ENCODE results near the gene ARHGAP28. TPM values are rescaled to one million over a fixed set of nuclear protein-coding genes. Genes with fewer than 3 reads are reported as not detected.

Gene ARHGAP28
- total and polyA plus RNA-seq, 10 of the 15 experiments (the other 5 are each of a cell fraction or from before 2014, with no cell fraction given) = not detected

DNA sequence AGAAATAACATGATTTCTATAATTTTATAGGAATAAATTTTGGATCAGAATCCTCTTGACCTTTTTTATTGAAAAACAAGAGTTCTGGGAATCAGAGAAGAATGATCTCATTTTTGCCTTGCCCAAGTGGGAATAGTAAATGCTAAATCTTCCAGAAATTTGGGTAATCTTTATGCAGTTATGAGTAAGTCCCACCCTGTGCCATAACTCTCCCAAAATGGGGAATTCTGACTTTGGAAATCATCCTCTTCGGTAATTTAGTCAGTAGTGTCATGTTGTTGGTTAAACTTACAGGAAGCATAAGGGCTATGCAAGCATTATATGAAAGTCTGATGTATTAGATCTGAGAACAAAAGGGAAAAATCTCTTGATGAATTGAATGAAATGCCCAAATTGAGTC is 20.6 kb upstream of the ARHGAP28 start:
- no peaks in the 10 kb centered on the region for H4K20me1 ChIP-seq (ENCODE audit: control insufficient read depth, insufficient read depth)
- H3K4me3 ChIP-seq = no peak overlapping the region
- no peak overlapping the region for H2AFZ ChIP-seq (ENCODE audit: control insufficient read depth, low read depth, low read length)
- no peaks in the 10 kb centered on the region for H3K27me3 ChIP-seq (replicated peaks in 1 of 2; ENCODE audit: control insufficient read depth in 2 of 2, insufficient read depth in 2 of 2, low read length in 1 of 2)
- no peak for TF ChIP-seq RBBP5 (conservative IDR thresholded peaks at IDR 0.05)
- no peak for TF ChIP-seq TCF3 (IDR thresholded peaks at IDR 0.05; ENCODE audit: borderline replicate concordance, insufficient read depth, low read depth, low read length)
- TF ChIP-seq, protein P1, sequence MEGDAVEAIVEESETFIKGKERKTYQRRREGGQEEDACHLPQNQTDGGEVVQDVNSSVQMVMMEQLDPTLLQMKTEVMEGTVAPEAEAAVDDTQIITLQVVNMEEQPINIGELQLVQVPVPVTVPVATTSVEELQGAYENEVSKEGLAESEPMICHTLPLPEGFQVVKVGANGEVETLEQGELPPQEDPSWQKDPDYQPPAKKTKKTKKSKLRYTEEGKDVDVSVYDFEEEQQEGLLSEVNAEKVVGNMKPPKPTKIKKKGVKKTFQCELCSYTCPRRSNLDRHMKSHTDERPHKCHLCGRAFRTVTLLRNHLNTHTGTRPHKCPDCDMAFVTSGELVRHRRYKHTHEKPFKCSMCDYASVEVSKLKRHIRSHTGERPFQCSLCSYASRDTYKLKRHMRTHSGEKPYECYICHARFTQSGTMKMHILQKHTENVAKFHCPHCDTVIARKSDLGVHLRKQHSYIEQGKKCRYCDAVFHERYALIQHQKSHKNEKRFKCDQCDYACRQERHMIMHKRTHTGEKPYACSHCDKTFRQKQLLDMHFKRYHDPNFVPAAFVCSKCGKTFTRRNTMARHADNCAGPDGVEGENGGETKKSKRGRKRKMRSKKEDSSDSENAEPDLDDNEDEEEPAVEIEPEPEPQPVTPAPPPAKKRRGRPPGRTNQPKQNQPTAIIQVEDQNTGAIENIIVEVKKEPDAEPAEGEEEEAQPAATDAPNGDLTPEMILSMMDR (IDR thresholded peaks at IDR 0.05 in 2 of 3, conservative IDR thresholded peaks at IDR 0.05 in 1 of 3; ENCODE audit: control insufficient read depth in 2 of 3, extremely low read depth in 1 of 3, insufficient read depth in 1 of 3, low read depth in 3 of 3, low read length in 3 of 3) = no peak
- TF ChIP-seq NFIC (IDR thresholded peaks at IDR 0.05; ENCODE audit: low read depth, low read length) = no peak
- TF ChIP-seq, protein P2, sequence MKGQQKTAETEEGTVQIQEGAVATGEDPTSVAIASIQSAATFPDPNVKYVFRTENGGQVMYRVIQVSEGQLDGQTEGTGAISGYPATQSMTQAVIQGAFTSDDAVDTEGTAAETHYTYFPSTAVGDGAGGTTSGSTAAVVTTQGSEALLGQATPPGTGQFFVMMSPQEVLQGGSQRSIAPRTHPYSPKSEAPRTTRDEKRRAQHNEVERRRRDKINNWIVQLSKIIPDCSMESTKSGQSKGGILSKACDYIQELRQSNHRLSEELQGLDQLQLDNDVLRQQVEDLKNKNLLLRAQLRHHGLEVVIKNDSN (IDR thresholded peaks at IDR 0.05; ENCODE audit: borderline replicate concordance, extremely low read length, insufficient read depth, low read depth, low read length) = no peak
- TF ChIP-seq, protein P3, sequence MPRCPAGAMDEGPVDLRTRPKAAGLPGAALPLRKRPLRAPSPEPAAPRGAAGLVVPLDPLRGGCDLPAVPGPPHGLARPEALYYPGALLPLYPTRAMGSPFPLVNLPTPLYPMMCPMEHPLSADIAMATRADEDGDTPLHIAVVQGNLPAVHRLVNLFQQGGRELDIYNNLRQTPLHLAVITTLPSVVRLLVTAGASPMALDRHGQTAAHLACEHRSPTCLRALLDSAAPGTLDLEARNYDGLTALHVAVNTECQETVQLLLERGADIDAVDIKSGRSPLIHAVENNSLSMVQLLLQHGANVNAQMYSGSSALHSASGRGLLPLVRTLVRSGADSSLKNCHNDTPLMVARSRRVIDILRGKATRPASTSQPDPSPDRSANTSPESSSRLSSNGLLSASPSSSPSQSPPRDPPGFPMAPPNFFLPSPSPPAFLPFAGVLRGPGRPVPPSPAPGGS (IDR thresholded peaks at IDR 0.05; ENCODE audit: borderline replicate concordance, insufficient read depth, low read depth, low read length, poor library complexity, severe bottlenecking) = no peak
- TF ChIP-seq, protein P4, sequence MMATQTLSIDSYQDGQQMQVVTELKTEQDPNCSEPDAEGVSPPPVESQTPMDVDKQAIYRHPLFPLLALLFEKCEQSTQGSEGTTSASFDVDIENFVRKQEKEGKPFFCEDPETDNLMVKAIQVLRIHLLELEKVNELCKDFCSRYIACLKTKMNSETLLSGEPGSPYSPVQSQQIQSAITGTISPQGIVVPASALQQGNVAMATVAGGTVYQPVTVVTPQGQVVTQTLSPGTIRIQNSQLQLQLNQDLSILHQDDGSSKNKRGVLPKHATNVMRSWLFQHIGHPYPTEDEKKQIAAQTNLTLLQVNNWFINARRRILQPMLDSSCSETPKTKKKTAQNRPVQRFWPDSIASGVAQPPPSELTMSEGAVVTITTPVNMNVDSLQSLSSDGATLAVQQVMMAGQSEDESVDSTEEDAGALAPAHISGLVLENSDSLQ (IDR thresholded peaks at IDR 0.05) = no peak
- TF ChIP-seq, protein P5, sequence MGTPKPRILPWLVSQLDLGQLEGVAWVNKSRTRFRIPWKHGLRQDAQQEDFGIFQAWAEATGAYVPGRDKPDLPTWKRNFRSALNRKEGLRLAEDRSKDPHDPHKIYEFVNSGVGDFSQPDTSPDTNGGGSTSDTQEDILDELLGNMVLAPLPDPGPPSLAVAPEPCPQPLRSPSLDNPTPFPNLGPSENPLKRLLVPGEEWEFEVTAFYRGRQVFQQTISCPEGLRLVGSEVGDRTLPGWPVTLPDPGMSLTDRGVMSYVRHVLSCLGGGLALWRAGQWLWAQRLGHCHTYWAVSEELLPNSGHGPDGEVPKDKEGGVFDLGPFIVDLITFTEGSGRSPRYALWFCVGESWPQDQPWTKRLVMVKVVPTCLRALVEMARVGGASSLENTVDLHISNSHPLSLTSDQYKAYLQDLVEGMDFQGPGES (IDR thresholded peaks at IDR 0.05) = no peak
- TF ChIP-seq CBX5 (IDR thresholded peaks at IDR 0.05; ENCODE audit: low read depth) = no peak
- TF ChIP-seq, protein P6, sequence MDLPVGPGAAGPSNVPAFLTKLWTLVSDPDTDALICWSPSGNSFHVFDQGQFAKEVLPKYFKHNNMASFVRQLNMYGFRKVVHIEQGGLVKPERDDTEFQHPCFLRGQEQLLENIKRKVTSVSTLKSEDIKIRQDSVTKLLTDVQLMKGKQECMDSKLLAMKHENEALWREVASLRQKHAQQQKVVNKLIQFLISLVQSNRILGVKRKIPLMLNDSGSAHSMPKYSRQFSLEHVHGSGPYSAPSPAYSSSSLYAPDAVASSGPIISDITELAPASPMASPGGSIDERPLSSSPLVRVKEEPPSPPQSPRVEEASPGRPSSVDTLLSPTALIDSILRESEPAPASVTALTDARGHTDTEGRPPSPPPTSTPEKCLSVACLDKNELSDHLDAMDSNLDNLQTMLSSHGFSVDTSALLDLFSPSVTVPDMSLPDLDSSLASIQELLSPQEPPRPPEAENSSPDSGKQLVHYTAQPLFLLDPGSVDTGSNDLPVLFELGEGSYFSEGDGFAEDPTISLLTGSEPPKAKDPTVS (IDR thresholded peaks at IDR 0.05; ENCODE audit: low read depth, low read length) = no peak
- TF ChIP-seq, protein P7, sequence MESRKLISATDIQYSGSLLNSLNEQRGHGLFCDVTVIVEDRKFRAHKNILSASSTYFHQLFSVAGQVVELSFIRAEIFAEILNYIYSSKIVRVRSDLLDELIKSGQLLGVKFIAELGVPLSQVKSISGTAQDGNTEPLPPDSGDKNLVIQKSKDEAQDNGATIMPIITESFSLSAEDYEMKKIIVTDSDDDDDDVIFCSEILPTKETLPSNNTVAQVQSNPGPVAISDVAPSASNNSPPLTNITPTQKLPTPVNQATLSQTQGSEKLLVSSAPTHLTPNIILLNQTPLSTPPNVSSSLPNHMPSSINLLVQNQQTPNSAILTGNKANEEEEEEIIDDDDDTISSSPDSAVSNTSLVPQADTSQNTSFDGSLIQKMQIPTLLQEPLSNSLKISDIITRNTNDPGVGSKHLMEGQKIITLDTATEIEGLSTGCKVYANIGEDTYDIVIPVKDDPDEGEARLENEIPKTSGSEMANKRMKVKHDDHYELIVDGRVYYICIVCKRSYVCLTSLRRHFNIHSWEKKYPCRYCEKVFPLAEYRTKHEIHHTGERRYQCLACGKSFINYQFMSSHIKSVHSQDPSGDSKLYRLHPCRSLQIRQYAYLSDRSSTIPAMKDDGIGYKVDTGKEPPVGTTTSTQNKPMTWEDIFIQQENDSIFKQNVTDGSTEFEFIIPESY (IDR thresholded peaks at IDR 0.05) = no peak
- no peak for TF ChIP-seq ETV6 (conservative IDR thresholded peaks at IDR 0.05 in 1 of 2, IDR thresholded peaks at IDR 0.05 in 1 of 2; ENCODE audit: borderline replicate concordance in 1 of 2, low read depth in 1 of 2)
- no peak for TF ChIP-seq SUZ12 (IDR thresholded peaks at IDR 0.05; ENCODE audit: unreplicated experiment)
- WGBS (ENCODE audit: insufficient coverage, insufficient replicate concordance, low lambda C conversion rate, missing lambda C conversion rate) = 0% methylated on average over 1 of the region's 1 CpG
- no peak overlapping the region for H3K4me2 ChIP-seq (ENCODE audit: control insufficient read depth, insufficient read depth)
- no peaks in the 10 kb centered on the region for H3K36me3 ChIP-seq (ENCODE audit: control insufficient read depth in 2 of 2, insufficient read depth in 2 of 2, low read length in 1 of 2)
- SMC1A ChIA-PET (ENCODE audit: uncharacterized antibody, unreplicated experiment) = no interaction called here
- FAIRE-seq = no peak
- POLR2A ChIA-PET = no interaction called here
- in situ Hi-C loops (cut with MboI) (no loop called here), intact Hi-C loops (cut with micrococcal nuclease; ENCODE audit: unreplicated experiment) (no loop called here)
- CTCF ChIA-PET = no interaction called here
- no peaks in the 10 kb centered on the region for H3K9me3 ChIP-seq (replicated peaks; ENCODE audit: control insufficient read depth, insufficient read depth, low read length)
- no peak for ATAC-seq
- no peaks in the 10 kb centered on the region for H3K4me1 ChIP-seq (ENCODE audit: control insufficient read depth, insufficient read depth, low read length)
- no peak overlapping the region for H3K27ac ChIP-seq (ENCODE audit: control insufficient read depth, insufficient read depth)
- no peaks in the 10 kb centered on the region for H3K79me2 ChIP-seq (ENCODE audit: control insufficient read depth, insufficient read depth, low read length)
- no TSS peak for BruUV-seq (replicated peaks)
- RAD21 ChIA-PET (ENCODE audit: unreplicated experiment) = no interaction called here
- H3K9ac ChIP-seq (ENCODE audit: control insufficient read depth, insufficient read depth, low read length) = no peak overlapping the region
- DNase-seq (ENCODE audit: low read depth, low spot score) = no peak
